Embryonic facial prominence (tissue), 1 donor: ENCODE results near the gene ANXA4.
"Not testable (repeated sequence)": the region's sequence is repeated elsewhere in the genome, so short reads cannot be mapped to it uniquely, and the experiment has no call there.

ENCODE experiments used
- DNase-seq: peaks from one replicate; pipeline ENCODE4 v3.0.0-alpha.2; 2016; ENCODE audit errors: extremely low spot score

ANXA4 gene

GRCh38 chr2:69804416-69804815 lies 62.5 kb downstream of the ANXA4 start:
- DNase-seq, result no peak

- no peak for DNase-seq
Measured at GRCh38 chr2:69805887-69806286, 64.0 kb downstream of the ANXA4 start.

DNA sequence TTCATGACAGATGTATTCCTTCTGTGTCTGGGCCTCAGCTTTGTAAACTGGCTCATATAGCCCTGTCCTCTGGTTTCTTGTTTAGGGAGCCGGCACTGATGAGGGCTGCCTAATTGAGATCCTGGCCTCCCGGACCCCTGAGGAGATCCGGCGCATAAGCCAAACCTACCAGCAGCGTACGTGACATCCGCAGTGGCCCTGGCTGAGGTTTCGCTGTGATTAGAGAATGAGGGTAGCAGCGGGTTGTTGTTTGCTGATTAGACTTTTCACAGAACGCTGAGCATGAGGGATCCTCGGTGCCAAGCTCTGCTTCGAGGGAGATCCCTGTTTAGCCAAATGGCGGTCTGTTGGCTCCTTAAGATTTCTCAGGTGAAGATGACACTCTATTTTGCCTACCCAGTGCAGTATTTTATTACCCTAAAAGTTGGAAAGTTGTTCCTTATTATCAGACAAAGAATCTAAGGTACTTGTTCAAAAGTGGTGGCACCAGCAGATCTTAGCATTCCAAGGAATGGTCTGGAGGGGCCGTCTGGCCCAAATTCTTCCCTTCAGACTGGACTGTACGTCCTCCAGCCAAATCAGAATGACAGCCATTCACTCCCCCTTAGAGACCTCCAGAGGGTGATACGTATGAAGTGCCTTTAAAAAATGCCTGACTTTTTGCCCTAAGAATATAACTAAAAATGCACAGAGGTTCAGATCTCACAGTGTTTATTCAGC lies 66.0 kb downstream of the ANXA4 start:
- DNase-seq, result no peak

- DNase-seq, result no peak
Measured at GRCh38 chr2:69810550-69810949, 68.6 kb downstream of the ANXA4 start.

DNA sequence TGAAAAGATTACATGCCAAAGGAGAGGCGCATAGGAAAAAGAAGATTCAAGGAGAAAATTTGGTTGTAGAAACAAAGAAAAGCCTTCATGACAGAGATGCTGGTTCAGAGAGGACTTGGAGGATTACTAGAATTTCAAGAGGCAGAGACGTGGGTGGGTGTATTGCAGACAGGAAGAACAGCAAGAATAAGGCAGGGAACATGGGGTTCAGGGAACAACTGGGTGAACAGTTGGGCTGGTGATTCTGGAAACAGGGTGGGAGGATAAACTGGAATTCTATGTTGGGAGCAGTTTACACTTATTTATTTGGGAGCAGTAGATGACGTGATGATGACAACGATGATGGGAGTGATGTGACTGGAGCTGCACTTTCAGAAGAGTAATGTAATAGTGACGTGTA lies 69.1 kb downstream of the ANXA4 start:
- DNase-seq, result no peak

DNA sequence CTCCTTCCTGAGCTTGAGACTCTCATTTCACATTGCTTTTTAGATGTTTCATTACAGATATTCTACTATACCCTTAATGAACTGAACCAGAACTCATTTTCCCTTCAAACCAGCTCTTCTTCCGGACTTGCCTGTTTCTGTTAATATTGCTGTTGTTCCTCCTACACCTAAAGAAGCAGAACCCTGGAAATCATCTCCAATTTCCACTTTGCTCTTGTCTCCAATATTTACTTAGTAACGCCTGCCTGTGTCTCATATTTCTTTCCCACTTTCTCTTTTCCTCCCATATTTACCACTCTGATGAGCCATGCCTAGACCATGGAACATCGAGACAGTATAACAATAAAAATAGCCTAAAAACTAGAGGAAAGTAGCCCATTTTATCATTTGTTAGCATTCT lies 69.7 kb downstream of the ANXA4 start:
- DNase-seq, result no peak

DNA sequence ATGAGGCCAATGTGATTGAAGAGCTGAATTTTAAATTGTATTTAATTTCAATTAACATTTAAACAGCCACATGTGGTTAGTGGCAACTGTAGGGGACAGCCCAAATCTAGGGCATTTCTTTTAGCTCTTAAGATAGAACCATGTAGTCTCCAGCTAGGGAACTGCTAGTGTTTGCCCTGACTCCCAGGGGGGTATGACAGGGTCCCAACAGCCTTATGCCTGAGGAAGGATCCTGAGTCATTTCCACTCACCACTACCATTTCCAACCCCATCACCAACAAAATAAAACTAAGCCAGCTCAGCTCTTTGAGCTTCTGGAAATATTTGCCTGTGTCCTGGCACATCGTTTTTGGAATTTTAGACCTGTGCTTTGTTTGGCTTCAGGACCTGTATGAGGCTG lies 73.8 kb downstream of the ANXA4 start:
- DNase-seq, result no peak

- DNase-seq, result peak; percentile 82
Measured at GRCh38 chr2:69816923-69817542, 75.1 kb downstream of the ANXA4 start.

- DNase-seq, result no peak
Measured at GRCh38 chr2:69817729-69818501, 76.0 kb downstream of the ANXA4 start.

- DNase-seq, result no peak
Measured at GRCh38 chr2:69827796-69828540, 86.0 kb downstream of the ANXA4 start.

DNA sequence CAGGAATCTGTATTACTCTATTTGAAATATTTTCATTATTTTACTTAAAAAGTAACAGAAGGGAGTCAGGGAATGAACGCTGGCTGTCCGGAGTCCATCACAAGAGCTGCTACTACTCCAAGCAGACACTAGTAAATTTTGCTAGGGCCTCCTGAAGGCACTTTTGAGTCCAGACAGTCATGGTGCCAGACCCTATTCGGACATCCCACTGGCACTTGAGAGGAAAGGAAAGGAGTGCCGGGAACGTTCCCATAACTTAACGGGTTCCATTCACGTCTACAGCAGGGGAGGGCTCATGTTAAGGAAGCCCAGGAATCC lies 87.0 kb downstream of the ANXA4 start:
- DNase-seq, result peak; percentile 27

DNA sequence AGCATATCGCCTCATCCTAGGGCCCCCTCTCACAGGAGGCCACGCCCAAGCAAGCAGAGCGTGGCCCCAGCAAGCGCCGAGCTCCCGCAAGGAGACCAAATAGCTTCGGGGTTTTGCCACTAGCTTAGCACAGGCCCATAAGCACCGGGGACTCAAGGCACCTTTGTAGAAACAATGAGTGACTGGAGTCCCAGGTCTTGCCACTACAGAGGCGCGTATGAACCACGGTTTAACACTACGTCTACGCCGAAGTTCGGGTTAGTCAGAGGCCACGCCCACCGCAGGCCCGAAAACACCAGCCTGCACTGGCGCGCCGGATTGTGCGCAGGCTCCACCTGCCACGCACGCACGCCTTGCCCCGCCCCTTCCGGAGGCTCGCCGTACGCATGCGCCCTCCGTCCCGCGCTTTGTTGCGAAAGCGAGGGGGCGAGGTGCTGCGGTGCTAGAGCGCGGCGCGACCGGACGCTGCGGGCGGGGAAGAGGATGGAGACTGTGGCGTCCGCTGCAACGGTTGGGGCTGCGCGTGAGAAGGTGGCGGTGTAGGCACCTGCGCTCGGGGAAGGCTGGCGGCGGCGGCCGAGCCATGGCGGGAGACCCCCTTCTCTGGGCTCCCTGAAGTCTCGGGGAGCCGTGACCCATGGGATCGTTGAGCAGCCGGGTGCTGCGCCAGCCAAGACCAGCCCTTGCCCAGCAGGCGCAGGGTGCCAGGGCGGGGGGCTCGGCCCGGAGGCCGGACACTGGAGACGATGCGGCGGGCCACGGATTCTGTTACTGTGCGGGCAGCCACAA lies 87.5 kb downstream of the ANXA4 start, which contains the start of gene GMCL1:
Gene GMCL1 (plus strand): TSS at position 405 of the 789 bp plus-strand sequence. CDS start 233 bp downstream, at position 638.
- DNase-seq, result peak; percentile 91

- no peak for DNase-seq
Measured at GRCh38 chr2:69830045-69830905, 88.3 kb downstream of the ANXA4 start.

GRCh38 chr2:69830906-69831241 lies 88.9 kb downstream of the ANXA4 start:
- DNase-seq, result not testable (repeated sequence)

- DNase-seq, result no peak
Measured at GRCh38 chr2:69831354-69831905, 89.5 kb downstream of the ANXA4 start.

- DNase-seq, result no peak
Measured at GRCh38 chr2:69833752-69834151, 91.8 kb downstream of the ANXA4 start.

GRCh38 chr2:69835666-69836065 lies 93.7 kb downstream of the ANXA4 start:
- DNase-seq, result no peak

GRCh38 chr2:69836316-69836715 lies 94.4 kb downstream of the ANXA4 start:
- no peak for DNase-seq

DNA sequence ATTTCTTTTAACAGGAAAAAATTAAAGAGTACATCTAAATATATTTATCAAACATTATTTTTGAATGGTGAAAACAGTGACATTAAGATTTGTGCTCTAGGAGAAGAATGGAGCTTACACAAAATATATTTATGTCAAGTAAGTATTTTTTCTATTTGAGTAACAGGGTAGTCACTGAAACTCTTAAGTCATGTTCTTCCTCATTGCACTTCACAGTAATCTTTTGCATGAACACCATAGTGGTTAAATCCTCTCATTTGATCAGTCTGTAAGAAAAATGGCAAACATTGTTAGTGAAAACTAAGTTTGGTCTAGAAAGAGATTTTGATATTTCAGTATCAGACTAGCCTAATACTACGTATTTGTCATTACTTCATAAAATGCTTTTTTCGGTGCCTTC lies 95.6 kb downstream of the ANXA4 start:
- DNase-seq, result no peak

GRCh38 chr2:69843993-69844392 lies 102.1 kb downstream of the ANXA4 start:
- no peak for DNase-seq
